AG10803 (cell line): Measurements from ENCODE around the gene C9orf50.

Experiments used
- DNase-seq: peaks from one replicate; pipeline ENCODE4 v3.0.0; 2010; ENCODE audit warnings: low read depth
- H3K4me3 ChIP-seq: 2 replicates; pipeline ENCODE4 v1.5.1; 2011; ENCODE audit warnings: mild to moderate bottlenecking, low read length, control low read depth
- TF ChIP-seq, protein P1 (sequence below): conservative IDR thresholded peaks from 2 replicates; pipeline ENCODE4 v1.5.1; 2011; ENCODE audit warnings: mild to moderate bottlenecking, low read length, control low read depth, inconsistent platforms

The C9orf50 gene

DNA sequence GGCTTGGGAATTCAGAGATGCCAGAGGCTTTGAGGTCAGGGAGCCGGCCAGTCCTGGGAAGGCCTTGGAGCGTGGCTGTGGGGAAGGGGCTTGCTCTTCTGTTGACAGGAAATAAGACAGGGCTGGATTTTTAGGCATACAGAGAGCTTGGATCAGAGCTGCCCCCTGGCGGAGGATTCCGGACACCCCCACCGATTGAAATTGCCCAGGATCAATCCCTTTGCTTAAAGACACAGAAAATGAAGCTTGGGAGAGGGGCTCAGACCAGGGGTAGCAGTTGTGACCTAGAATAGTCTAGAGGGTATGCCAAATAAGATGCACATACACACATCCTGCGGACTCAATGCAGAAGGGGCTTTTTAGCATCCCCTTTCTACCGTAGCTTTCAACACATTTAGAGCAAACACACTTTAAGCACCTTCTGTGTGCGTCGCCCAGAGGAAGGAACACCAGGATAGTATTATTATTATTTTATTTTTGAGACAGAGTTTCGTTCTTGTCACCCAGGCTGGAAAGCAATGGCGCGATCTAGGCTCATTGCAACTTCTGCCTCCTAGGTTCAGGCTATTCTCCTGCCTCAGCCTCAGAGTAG, 3.4 kb upstream of the C9orf50 start:
- H3K4me3 ChIP-seq = no peak overlapping the region
- TF ChIP-seq, protein P1, sequence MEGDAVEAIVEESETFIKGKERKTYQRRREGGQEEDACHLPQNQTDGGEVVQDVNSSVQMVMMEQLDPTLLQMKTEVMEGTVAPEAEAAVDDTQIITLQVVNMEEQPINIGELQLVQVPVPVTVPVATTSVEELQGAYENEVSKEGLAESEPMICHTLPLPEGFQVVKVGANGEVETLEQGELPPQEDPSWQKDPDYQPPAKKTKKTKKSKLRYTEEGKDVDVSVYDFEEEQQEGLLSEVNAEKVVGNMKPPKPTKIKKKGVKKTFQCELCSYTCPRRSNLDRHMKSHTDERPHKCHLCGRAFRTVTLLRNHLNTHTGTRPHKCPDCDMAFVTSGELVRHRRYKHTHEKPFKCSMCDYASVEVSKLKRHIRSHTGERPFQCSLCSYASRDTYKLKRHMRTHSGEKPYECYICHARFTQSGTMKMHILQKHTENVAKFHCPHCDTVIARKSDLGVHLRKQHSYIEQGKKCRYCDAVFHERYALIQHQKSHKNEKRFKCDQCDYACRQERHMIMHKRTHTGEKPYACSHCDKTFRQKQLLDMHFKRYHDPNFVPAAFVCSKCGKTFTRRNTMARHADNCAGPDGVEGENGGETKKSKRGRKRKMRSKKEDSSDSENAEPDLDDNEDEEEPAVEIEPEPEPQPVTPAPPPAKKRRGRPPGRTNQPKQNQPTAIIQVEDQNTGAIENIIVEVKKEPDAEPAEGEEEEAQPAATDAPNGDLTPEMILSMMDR = peak; percentile 85
- peak; percentile 43 for DNase-seq

DNA sequence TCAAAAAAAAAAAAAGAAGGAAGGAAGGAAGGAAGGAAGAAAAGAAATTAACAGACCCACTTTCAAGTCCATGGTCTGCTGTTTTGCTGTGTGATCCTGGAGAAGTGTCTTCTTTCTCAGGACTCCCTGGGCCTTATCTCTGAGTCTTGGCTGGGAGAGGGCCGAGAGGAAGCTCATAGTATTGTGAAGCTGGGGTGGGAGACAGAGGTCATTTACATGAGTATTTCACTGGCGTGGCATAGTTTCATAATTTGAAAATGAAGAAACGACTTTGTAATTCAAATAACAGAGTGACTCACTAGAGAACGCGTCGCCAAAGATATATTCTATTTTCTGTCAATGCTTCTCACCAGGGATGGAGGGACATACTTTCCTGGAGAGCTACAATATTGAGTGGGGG, 2.4 kb upstream of the C9orf50 start:
- no peak overlapping the region for H3K4me3 ChIP-seq
- DNase-seq = peak; percentile 58
- TF ChIP-seq, protein P1 = no peak

DNA sequence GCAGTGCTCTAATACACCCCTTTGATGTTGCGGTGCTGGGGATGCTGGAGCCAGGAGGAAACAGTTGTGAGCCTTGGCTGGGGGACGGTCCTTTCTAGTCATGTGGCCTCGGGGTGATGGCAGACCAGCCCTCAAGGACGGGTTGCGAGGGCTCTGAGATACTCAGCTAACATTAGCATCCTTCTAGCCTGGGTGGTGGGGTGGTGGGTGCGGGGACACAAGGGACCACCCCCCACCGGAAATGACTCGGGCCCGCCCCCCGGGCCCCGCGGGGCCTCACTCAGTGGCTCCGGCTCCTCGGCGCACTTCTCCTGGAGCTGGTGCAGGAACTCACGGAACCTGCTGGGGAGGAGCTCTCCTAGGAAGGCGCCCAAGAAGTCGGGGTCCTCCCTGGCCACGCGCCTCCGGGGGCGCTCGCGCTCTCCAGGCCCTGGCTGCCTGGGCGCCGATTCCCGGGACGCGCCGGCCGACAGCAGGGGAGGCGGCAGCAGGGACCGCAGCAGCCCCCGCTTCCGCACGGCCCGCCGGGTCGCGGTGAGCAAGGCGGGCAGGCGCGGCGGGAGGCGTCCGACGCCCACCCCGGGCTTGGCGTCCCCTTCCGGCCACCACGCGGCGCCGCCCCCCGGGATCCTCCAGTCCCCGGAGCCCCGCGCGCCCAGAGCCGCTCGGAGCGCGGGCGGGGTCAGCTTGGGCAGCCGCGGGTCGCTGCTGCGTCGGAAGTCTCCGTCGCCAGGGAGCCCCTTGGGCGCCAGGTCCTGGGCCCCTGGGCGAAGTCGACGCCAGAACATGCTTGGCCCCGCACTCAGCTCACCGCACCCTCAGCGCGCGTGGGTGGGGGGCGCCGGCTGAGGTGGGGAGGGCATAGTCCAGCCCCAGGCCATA, 873 bp downstream of the C9orf50 start:
- peak; percentile 33 for DNase-seq
- TF ChIP-seq, protein P1 = peak; percentile 25; the same call in 1 of the 2 replicates
- H3K4me3 ChIP-seq = peak overlapping the region; percentile 58

DNA sequence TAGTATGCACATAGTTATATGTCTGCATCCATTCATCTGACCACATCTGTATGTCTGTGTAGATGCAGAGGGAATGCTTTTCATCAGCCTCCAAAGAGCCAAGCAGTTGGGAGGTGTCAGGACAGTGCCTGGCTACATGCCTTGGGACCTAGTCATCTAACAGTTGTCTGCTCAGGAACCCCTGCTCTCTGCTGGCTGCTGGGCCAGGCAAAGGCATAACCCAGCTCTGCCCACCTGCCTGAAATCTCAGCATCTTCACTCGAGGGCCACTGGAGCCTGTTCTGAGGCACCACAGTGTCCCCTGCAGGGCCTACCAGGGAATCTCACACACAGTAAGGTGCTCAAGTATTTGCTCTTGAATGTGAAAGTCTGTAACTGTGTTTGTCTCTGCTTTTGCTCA, 3.7 kb downstream of the C9orf50 start:
- TF ChIP-seq, protein P1 = peak; percentile 78

DNA sequence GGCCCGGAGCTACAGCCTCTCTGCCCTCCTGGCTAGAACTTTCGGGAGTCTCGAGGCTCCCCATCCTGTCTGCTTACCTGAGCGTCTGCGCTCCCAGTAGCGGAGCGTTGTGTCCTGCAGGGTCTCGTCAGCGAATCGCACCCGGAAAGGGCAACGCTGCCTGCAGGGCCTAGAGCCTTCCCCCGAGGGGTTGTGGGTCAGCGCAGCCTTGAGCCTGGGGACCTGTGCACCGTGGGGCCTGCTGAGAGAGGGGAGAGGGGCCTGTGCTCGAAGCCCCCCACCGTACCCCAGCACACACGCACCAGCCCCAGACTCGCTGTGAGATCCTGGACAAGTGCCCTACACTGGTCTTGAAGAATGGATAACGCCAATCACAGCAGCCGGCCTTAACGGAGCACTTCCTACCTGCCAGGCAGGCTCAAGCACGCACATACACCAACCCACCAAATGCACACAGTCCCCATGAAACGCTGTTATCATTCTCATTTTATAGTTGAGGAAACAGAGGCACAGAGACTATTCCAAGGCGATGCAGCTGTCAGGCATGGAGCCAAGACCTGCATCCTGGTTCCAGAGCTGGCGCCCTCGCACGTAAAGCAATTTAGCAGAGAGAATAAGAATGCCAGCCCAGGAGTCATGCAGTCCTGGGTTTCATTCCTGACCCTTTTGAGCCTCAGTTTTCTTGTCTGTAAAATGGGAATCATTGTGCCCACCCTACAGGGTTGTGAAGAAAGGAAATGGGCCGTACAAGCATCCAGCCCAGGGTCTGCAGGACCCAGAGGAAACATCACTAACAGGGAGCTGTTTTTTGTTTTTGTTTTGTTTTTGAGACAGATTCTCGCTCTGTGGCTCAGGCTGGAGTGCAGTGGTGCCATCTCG, 5.3 kb downstream of the C9orf50 start:
- no peak overlapping the region for H3K4me3 ChIP-seq
- TF ChIP-seq, protein P1 = no peak
- no peak for DNase-seq

More for the DNA sequence above, 3.7 kb downstream of the C9orf50 start:
- no peak overlapping the region for H3K4me3 ChIP-seq
- DNase-seq = peak; percentile 73

DNA sequence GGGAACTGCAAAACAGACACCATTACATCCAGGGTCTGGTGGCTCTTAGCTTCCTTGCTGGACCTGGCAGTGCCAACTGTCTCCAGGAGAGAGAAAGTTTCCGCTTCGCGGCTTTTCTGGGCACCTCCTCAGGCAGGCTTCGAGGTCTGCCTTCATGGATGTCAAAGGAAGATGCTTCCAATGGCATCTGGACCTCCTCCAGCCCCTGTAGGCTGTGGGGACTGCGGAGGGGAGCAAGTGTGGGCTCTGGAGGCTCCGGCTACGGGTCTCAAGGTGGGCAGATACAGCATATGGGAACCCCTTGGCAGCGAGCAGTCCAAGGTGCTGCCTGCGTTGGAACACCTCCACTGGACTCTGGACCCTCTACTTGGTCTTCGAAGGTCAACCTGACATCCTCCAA, 6.0 kb downstream of the C9orf50 start:
- TF ChIP-seq, protein P1 = no peak
- no peak overlapping the region for H3K4me3 ChIP-seq
- no peak for DNase-seq
